Measurements from ENCODE around the gene MIAT.

The MIAT gene

DNA sequence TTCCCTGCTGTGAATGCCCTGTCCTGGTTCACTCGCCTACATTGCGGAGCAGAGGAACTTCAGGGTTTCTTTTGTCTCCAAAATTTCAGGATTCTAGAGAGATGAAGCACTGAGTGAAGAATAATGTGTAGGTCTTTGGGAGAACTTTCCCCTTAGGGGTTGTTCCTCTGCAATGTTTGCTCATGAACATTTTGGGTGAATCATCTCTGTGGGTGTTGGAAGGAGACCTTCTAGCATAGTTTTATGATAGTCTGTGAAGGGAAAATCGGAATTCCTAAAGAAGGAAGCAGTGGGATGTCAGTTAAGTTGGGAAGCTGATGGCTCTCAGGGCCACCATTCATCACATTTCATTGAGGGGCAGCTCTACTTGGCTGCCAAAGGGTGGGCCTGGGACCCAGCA is 64.8 kb downstream of the MIAT start:
- no peaks in the 10 kb centered on the region for H3K9me3 ChIP-seq (replicated peaks; ENCODE audit: insufficient read depth, low read length)
- no peaks in the 10 kb centered on the region for H3K27me3 ChIP-seq (replicated peaks; ENCODE audit: insufficient read depth, low read length)
- H3K27ac ChIP-seq (ENCODE audit: low read length) = no peak overlapping the region
- no peaks in the 10 kb centered on the region for H4K20me1 ChIP-seq (ENCODE audit: insufficient read depth, low read length)
- no peaks in the 10 kb centered on the region for H3K9me2 ChIP-seq (replicated peaks; ENCODE audit: insufficient read depth, low read length)
- no peak overlapping the region for H3K4me3 ChIP-seq (ENCODE audit: low read length)
- H3F3A ChIP-seq (ENCODE audit: insufficient read depth, low read length) = no peaks in the 10 kb centered on the region
- H3K36me3 ChIP-seq (replicated peaks; ENCODE audit: insufficient read depth, low read length) = no peaks in the 10 kb centered on the region
- TF ChIP-seq CTCF (IDR thresholded peaks at IDR 0.05; ENCODE audit: low read length) = no peak
- no peak for TF ChIP-seq EZH2 (optimal IDR thresholded peaks at IDR 0.05; ENCODE audit: low read depth, low read length)
- TF ChIP-seq EZH2phosphoT487 (IDR thresholded peaks at IDR 0.05; ENCODE audit: low read length) = no peak
- no peaks in the 10 kb centered on the region for H3K4me1 ChIP-seq (ENCODE audit: low read length)
- H2AFZ ChIP-seq (ENCODE audit: low read length) = no peak overlapping the region
- no peaks in the 10 kb centered on the region for H3K79me2 ChIP-seq (ENCODE audit: low read length)
- H3K9ac ChIP-seq (ENCODE audit: low read length) = no peak overlapping the region
- no peak for DNase-seq
- H3K4me2 ChIP-seq (ENCODE audit: low read depth, low read length) = no peak overlapping the region

DNA sequence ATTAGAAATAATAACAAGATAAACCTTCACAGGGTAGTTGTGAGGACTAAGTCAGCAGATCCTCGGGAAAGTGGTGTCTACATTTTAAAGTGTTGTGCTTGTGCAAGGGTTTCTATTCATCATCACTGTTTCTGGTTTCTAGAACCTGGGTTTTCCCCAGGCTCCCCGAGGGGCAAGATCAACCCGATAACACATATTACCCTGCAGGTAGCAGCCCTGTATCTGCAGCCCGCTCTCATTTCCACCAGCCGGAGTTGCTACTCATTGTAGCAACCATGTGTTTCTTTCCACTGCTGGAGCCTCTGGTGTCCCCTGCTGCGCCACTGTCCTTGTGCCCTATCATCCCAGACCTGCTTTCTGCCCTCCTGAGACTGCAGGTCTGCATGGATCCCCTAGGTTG is 67.0 kb downstream of the MIAT start:
- H3K9ac ChIP-seq (ENCODE audit: low read length) = no peak overlapping the region
- H3K79me2 ChIP-seq (ENCODE audit: low read length) = no peaks in the 10 kb centered on the region
- H3K4me1 ChIP-seq (ENCODE audit: low read length) = no peaks in the 10 kb centered on the region
- no peak for TF ChIP-seq EZH2phosphoT487 (IDR thresholded peaks at IDR 0.05; ENCODE audit: low read length)
- TF ChIP-seq CTCF (IDR thresholded peaks at IDR 0.05; ENCODE audit: low read length) = no peak
- no peak for TF ChIP-seq EZH2 (optimal IDR thresholded peaks at IDR 0.05; ENCODE audit: low read depth, low read length)
- no peaks in the 10 kb centered on the region for H3K9me2 ChIP-seq (replicated peaks; ENCODE audit: insufficient read depth, low read length)
- H3K4me3 ChIP-seq (ENCODE audit: low read length) = no peak overlapping the region
- H3K27me3 ChIP-seq (replicated peaks; ENCODE audit: insufficient read depth, low read length) = no peaks in the 10 kb centered on the region
- no peak overlapping the region for H2AFZ ChIP-seq (ENCODE audit: low read length)
- H3K27ac ChIP-seq (ENCODE audit: low read length) = no peak overlapping the region
- no peak for DNase-seq
- no peak overlapping the region for H3K4me2 ChIP-seq (ENCODE audit: low read depth, low read length)
- H3K9me3 ChIP-seq (replicated peaks; ENCODE audit: insufficient read depth, low read length) = no peaks in the 10 kb centered on the region
- H3K36me3 ChIP-seq (replicated peaks; ENCODE audit: insufficient read depth, low read length) = no peaks in the 10 kb centered on the region
- H4K20me1 ChIP-seq (ENCODE audit: insufficient read depth, low read length) = no peaks in the 10 kb centered on the region
- H3F3A ChIP-seq (ENCODE audit: insufficient read depth, low read length) = no peaks in the 10 kb centered on the region

DNA sequence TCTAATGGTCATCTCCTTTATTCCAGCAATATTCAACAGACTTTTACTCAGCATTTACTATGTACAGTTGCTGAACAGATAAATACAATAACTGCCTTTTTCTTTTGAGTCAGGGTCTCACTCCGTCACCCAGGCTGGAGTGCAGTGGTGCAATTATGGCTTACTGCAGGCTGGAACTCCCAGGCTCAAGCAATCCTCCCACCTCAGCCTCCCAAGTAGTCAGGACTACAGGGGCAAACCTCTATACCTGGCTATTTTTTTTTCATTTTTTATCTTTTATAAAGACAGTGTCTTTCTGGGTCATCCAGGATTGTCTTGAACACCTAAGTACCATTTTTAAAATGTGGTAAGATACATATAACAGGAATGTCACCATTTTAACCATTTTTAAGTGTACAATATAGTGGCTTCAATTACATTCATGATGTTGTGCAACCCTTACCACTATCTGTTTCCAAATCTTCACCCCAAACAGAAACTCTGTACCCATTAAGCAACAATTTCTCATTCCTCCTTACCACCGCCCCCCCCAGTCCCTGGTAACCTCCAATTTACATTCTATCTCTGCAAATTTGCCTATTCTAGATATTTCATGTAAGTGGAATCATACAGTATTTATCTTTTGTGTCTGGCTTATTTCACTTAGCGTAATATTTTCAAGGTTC is 67.8 kb downstream of the MIAT start:
- TF ChIP-seq EZH2phosphoT487 (IDR thresholded peaks at IDR 0.05; ENCODE audit: low read length) = no peak
- TF ChIP-seq CTCF (IDR thresholded peaks at IDR 0.05; ENCODE audit: low read length) = no peak
- TF ChIP-seq EZH2 (optimal IDR thresholded peaks at IDR 0.05; ENCODE audit: low read depth, low read length) = no peak
- H2AFZ ChIP-seq (ENCODE audit: low read length) = no peak overlapping the region
- H3K4me1 ChIP-seq (ENCODE audit: low read length) = no peaks in the 10 kb centered on the region
- H3K4me2 ChIP-seq (ENCODE audit: low read depth, low read length) = no peak overlapping the region
- no peak overlapping the region for H3K4me3 ChIP-seq (ENCODE audit: low read length)
- no peaks in the 10 kb centered on the region for H3K36me3 ChIP-seq (replicated peaks; ENCODE audit: insufficient read depth, low read length)
- no peaks in the 10 kb centered on the region for H3K9me2 ChIP-seq (replicated peaks; ENCODE audit: insufficient read depth, low read length)
- H3K9ac ChIP-seq (ENCODE audit: low read length) = no peak overlapping the region
- no peaks in the 10 kb centered on the region for H3K79me2 ChIP-seq (ENCODE audit: low read length)
- H3K27me3 ChIP-seq (replicated peaks; ENCODE audit: insufficient read depth, low read length) = no peaks in the 10 kb centered on the region
- no peak overlapping the region for H3K27ac ChIP-seq (ENCODE audit: low read length)
- no peak for DNase-seq
- no peaks in the 10 kb centered on the region for H3K9me3 ChIP-seq (replicated peaks; ENCODE audit: insufficient read depth, low read length)
- no peaks in the 10 kb centered on the region for H3F3A ChIP-seq (ENCODE audit: insufficient read depth, low read length)
- no peaks in the 10 kb centered on the region for H4K20me1 ChIP-seq (ENCODE audit: insufficient read depth, low read length)
